ENCODE data around the gene GSG1L. TPM values are rescaled to one million over a fixed set of nuclear protein-coding genes. Genes with fewer than 3 reads are reported as not detected.

GSG1L gene
- total and polyA plus RNA-seq, 9 of the 15 experiments (the other 6 are each of a cell fraction or from before 2014, with no cell fraction given): not detected

DNA sequence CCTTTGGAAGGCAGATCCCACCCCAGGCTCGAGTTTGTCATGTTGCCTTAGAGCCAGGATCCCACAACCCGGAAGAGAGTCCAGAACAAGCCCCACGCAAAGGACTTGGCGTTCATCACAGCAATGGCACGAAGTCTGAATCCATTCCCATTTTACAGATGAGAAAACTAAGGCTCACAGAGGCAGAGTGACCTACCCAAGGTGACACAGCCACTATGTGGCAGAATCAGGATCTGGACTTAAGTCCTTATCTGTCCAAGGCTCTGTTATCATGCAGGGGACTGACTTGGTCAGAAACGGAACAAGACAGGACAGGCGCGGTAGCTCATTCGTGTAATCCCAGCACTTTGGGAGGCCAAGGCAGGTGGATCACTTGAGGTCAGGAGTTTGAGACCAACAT, 86.5 kb downstream of the GSG1L start:
- no peak overlapping the region for H2AFZ ChIP-seq (ENCODE audit: low read depth, low read length)
- H3K9me3 ChIP-seq (replicated peaks; ENCODE audit: control insufficient read depth, insufficient read depth, low read depth, low read length): no peaks in the 10 kb centered on the region
- ChIA-PET CTCF (ENCODE audit: low intra/inter-chr PET ratio) (no interaction called here), POLR2A (no interaction called here)
- intact Hi-C loops (cut with micrococcal nuclease) (loop anchor here (10.0 kb wide), 1 partner anchor 332 kb away; no protein-coding TSS in a partner anchor), in situ Hi-C loops (cut with MboI) (no loop called here)
- no peaks in the 10 kb centered on the region for H3K9me1 ChIP-seq (ENCODE audit: control insufficient read depth, insufficient read depth, low read length)
- no peak overlapping the region for H3K27ac ChIP-seq (ENCODE audit: extremely low read depth, low read depth, low read length)
- no peak overlapping the region for H3K4me2 ChIP-seq (ENCODE audit: insufficient read depth, low read length)
- no peak overlapping the region for H3K4me3 ChIP-seq
- BruUV-seq (replicated peaks): no TSS peak
- H4K20me1 ChIP-seq (replicated peaks; ENCODE audit: control insufficient read depth, insufficient read depth, low read length): no peaks in the 10 kb centered on the region
- 8% methylated on average over 9 of the region's 9 CpGs for WGBS (ENCODE audit: insufficient coverage, low coverage, missing lambda C conversion rate)
- DNase-seq (ENCODE audit: extremely low read depth in 1 of 4, low spot score in 3 of 4) (no peak), FAIRE-seq (no peak), ATAC-seq (no peak)
- H3K27me3 ChIP-seq (ENCODE audit: control insufficient read depth in 2 of 2, insufficient read depth in 2 of 2, low read length in 2 of 2): peaks cover 0 to 7% of the 10 kb centered on the region in 2 experiments; a peak in 2 of 5 replicates
- H3K79me2 ChIP-seq (ENCODE audit: control insufficient read depth, insufficient read depth, low read length): no peaks in the 10 kb centered on the region
- no peak overlapping the region for H3K9ac ChIP-seq (ENCODE audit: insufficient read depth in 1 of 2, low read depth in 2 of 2, low read length in 2 of 2)
- no peaks in the 10 kb centered on the region for H3K4me1 ChIP-seq (replicated peaks in 1 of 2; ENCODE audit: control insufficient read depth in 2 of 2, insufficient read depth in 2 of 2, low read length in 2 of 2)
- TF ChIP-seq BCOR (IDR thresholded peaks at IDR 0.05) (0 out of 2 replicates have a peak, but pooled peaks have one; percentile 22), RBM25 (IDR thresholded peaks at IDR 0.05; ENCODE audit: low read depth, low read length, severe bottlenecking) (peak; percentile 74), ESRRA (IDR thresholded peaks at IDR 0.05; ENCODE audit: borderline replicate concordance, low read depth) (0 out of 2 replicates have a peak, but pooled peaks have one; percentile 26), NEUROD1 (IDR thresholded peaks at IDR 0.05; ENCODE audit: borderline replicate concordance, low read depth, low read length, partially characterized antibody) (no peak)
- H3K36me3 ChIP-seq (ENCODE audit: control insufficient read depth, insufficient read depth, low read length): no peaks in the 10 kb centered on the region

DNA sequence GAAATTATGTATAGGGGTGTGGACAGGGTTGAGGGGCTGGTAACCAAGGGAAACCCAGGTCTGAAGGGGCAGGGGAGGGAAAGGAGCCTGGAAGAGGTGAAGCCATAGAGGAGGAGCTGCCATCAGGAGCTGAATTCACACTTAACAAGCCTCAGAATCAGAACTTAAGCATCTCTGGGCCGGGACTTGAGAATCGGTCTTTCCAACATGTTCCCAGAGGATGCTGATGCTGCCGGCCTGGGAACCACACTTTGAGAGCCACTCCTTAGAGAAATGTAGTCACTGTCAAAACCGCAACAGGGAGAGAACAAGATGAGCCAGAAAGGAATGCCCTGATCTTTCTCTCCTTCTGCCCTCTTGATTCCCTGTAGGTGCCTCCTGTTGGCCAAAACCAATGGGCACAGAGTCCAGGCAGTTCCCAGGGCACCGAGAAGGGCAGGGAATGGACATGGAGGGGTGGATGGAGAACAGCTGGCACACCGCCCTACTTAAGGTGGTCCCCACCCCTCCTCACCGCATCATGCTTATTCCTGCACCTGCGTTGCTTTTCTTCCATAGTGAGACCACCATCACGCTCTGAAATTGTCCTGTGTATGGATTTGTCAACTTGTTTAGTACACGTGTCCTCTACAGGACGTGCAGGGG, 88.5 kb downstream of the GSG1L start:
- POLR2A ChIA-PET: no interaction called here

More for the DNA sequence above, 88.5 kb downstream of the GSG1L start:
- no peak for ATAC-seq
- no peaks in the 10 kb centered on the region for H3K36me3 ChIP-seq (ENCODE audit: control insufficient read depth, insufficient read depth, low read length)
- no peak overlapping the region for H3K4me3 ChIP-seq
- peaks cover 0 to 7% of the 10 kb centered on the region in 2 experiments; a peak in 2 of 5 replicates for H3K27me3 ChIP-seq (ENCODE audit: control insufficient read depth in 2 of 2, insufficient read depth in 2 of 2, low read length in 2 of 2)
- intact Hi-C loops (cut with micrococcal nuclease): loop anchor here (10.0 kb wide), 1 partner anchor 330 kb away; no protein-coding TSS in a partner anchor
- H3K4me1 ChIP-seq (replicated peaks in 1 of 2; ENCODE audit: control insufficient read depth in 2 of 2, insufficient read depth in 2 of 2, low read length in 2 of 2): no peaks in the 10 kb centered on the region
- no peak overlapping the region for H2AFZ ChIP-seq (ENCODE audit: low read depth, low read length)
- H4K20me1 ChIP-seq (replicated peaks; ENCODE audit: control insufficient read depth, insufficient read depth, low read length): no peaks in the 10 kb centered on the region
- no peak for TF ChIP-seq ZEB2 (IDR thresholded peaks at IDR 0.05)
- no peak for TF ChIP-seq ARHGAP35 (IDR thresholded peaks at IDR 0.05; ENCODE audit: partially characterized antibody)
- no peak for TF ChIP-seq SRSF1 (IDR thresholded peaks at IDR 0.05; ENCODE audit: low read depth, low read length)
- no peak for TF ChIP-seq ZNF124 (CRISPR knock-in tag; IDR thresholded peaks at IDR 0.05)
- TF ChIP-seq, protein P1, sequence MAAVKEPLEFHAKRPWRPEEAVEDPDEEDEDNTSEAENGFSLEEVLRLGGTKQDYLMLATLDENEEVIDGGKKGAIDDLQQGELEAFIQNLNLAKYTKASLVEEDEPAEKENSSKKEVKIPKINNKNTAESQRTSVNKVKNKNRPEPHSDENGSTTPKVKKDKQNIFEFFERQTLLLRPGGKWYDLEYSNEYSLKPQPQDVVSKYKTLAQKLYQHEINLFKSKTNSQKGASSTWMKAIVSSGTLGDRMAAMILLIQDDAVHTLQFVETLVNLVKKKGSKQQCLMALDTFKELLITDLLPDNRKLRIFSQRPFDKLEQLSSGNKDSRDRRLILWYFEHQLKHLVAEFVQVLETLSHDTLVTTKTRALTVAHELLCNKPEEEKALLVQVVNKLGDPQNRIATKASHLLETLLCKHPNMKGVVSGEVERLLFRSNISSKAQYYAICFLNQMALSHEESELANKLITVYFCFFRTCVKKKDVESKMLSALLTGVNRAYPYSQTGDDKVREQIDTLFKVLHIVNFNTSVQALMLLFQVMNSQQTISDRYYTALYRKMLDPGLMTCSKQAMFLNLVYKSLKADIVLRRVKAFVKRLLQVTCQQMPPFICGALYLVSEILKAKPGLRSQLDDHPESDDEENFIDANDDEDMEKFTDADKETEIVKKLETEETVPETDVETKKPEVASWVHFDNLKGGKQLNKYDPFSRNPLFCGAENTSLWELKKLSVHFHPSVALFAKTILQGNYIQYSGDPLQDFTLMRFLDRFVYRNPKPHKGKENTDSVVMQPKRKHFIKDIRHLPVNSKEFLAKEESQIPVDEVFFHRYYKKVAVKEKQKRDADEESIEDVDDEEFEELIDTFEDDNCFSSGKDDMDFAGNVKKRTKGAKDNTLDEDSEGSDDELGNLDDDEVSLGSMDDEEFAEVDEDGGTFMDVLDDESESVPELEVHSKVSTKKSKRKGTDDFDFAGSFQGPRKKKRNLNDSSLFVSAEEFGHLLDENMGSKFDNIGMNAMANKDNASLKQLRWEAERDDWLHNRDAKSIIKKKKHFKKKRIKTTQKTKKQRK (IDR thresholded peaks at IDR 0.05; ENCODE audit: borderline replicate concordance, low read depth, low read length): no peak
- no peak for TF ChIP-seq SMARCC2 (IDR thresholded peaks at IDR 0.05; ENCODE audit: low read depth)
- no peak for TF ChIP-seq DEAF1 (CRISPR knock-in tag; IDR thresholded peaks at IDR 0.05)
- no peaks in the 10 kb centered on the region for H3K9me1 ChIP-seq (ENCODE audit: control insufficient read depth, insufficient read depth, low read length)
- in situ Hi-C loops (cut with MboI): no loop called here
- no TSS peak for BruUV-seq (replicated peaks)
- no peak for FAIRE-seq
- DNase-seq (ENCODE audit: extremely low read depth in 1 of 4, low spot score in 3 of 4): no peak
- no peak overlapping the region for H3K4me2 ChIP-seq (ENCODE audit: insufficient read depth, low read length)
- no peaks in the 10 kb centered on the region for H3K9me3 ChIP-seq (replicated peaks; ENCODE audit: control insufficient read depth, insufficient read depth, low read depth, low read length)
- H3K9ac ChIP-seq (ENCODE audit: insufficient read depth in 1 of 2, low read depth in 2 of 2, low read length in 2 of 2): no peak overlapping the region
- no peak overlapping the region for H3K27ac ChIP-seq (ENCODE audit: extremely low read depth, low read depth, low read length)
- CTCF ChIA-PET (ENCODE audit: low intra/inter-chr PET ratio): no interaction called here
- no peaks in the 10 kb centered on the region for H3K79me2 ChIP-seq (ENCODE audit: control insufficient read depth, insufficient read depth, low read length)
- WGBS (ENCODE audit: insufficient coverage, low coverage, missing lambda C conversion rate): 2% methylated on average over 11 of the region's 11 CpGs

Data from K562 (cell line).